Activated B cell treated with CpG ODN at 0.5 μM for 24 hours (primary cell): ENCODE results near the gene CTDSP1. TPM values are rescaled to one million over a fixed set of nuclear protein-coding genes. Genes with fewer than 3 reads are reported as not detected.

Experiments
- ATAC-seq: fragments of 200-7000 bp; cut with Tn5 transposase; one replicate; pipeline ENCODE4 v1.10.0; 2021; ENCODE audit warnings: low read depth, mild to moderate bottlenecking, moderate library complexity
- CTCF ChIA-PET: fragments of 350-600 bp; sonication (Branson Sonifier 250); formaldehyde crosslinking; loops from one replicate; lab custom pipeline; 2021; ENCODE audit warnings: antibody characterized with exemption; lab: Charles Lee
- POLR2A ChIA-PET: fragments of 350-600 bp; sonication (Branson Sonifier 250); formaldehyde crosslinking; loops from one replicate; lab custom pipeline; 2021; ENCODE audit warnings: antibody characterized with exemption; lab: Charles Lee
- DNase-seq: peaks from one replicate; pipeline ENCODE4 v3.0.0; 2022
- H3K27ac Mint-ChIP-seq: one replicate; pipeline ENCODE4 v1.8.0; 2020; ENCODE audit warnings: mixed read lengths
- H3K27me3 Mint-ChIP-seq: one replicate; pipeline ENCODE4 v1.8.0; 2021; ENCODE audit warnings: mixed read lengths
- H3K36me3 Mint-ChIP-seq: one replicate; pipeline ENCODE4 v1.8.0; 2021; ENCODE audit warnings: low read depth, mixed read lengths
- H3K4me1 Mint-ChIP-seq: one replicate; pipeline ENCODE4 v1.8.0; 2021; ENCODE audit warnings: mixed read lengths
- H3K4me3 Mint-ChIP-seq: one replicate; pipeline ENCODE4 v1.8.0; 2020; ENCODE audit warnings: mild to moderate bottlenecking, mixed read lengths
- H3K9me3 Mint-ChIP-seq: one replicate; pipeline ENCODE4 v1.8.0; 2020; ENCODE audit warnings: mixed read lengths
- intact Hi-C: fragments of 100-400 bp; cut with micrococcal nuclease; formaldehyde crosslinking; loops from one replicate; pipeline ENCODE4 v1.15.1; 2024
- total RNA-seq: library from RNA; stranded (reverse); gene quantifications from 2 replicates; pipeline ENCODE4 v1.2.3, GENCODE V29; 2022
- TF ChIP-seq, protein P1 (sequence below): fragments of 200-600 bp; IDR thresholded peaks from one replicate; pipeline ENCODE4 v1.8.0; 2022; ENCODE audit warnings: antibody characterized with exemption, mild to moderate bottlenecking

Gene CTDSP1
- total RNA-seq, 1 donor from 2014 or later, result 118 TPM

DNA sequence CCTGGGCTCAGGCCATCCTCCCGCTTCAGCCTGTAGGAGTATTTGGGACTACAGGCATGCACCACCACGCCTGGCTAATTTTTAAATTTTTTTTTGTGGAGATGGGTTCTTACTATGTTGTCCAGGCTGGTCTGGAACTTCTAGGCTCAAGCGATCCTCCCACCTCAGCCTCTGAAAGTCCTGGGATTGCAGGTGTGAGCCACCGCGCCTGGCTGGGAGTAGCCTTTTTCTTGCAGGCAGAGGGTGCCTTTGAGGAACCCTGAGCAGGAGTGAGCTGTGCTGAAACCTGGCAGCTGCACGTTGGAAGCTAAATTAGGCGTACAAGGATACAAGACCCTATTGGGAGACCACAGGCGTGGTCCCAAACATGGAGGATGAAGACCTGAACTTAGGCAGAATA lies 8.0 kb downstream of the CTDSP1 start:
- no peak for DNase-seq
- Mint-ChIP-seq H3K4me1 (peaks cover 43% of the 10 kb centered on the region), H3K36me3 (peaks cover 21% of the 10 kb centered on the region), H3K27ac (no peak overlapping the region), H3K9me3 (no peaks in the 10 kb centered on the region), H3K4me3 (no peak overlapping the region), H3K27me3 (no peaks in the 10 kb centered on the region)
- intact Hi-C loops, result loop anchor here (5.0 to 10.0 kb wide), 2 partner anchors 485 to 977 kb away; partner anchors contain the start of gene DNPEP
- ChIA-PET CTCF (no interaction called here), POLR2A (interaction anchor here (0.9 kb wide), 1 partner anchor 170 kb away, joined by 3 read pairs; no protein-coding TSS in a partner anchor)
- TF ChIP-seq, protein P1, sequence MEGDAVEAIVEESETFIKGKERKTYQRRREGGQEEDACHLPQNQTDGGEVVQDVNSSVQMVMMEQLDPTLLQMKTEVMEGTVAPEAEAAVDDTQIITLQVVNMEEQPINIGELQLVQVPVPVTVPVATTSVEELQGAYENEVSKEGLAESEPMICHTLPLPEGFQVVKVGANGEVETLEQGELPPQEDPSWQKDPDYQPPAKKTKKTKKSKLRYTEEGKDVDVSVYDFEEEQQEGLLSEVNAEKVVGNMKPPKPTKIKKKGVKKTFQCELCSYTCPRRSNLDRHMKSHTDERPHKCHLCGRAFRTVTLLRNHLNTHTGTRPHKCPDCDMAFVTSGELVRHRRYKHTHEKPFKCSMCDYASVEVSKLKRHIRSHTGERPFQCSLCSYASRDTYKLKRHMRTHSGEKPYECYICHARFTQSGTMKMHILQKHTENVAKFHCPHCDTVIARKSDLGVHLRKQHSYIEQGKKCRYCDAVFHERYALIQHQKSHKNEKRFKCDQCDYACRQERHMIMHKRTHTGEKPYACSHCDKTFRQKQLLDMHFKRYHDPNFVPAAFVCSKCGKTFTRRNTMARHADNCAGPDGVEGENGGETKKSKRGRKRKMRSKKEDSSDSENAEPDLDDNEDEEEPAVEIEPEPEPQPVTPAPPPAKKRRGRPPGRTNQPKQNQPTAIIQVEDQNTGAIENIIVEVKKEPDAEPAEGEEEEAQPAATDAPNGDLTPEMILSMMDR, result no peak
- ATAC-seq, result no peak

GRCh38 chr2:218418321-218418716 lies 18.7 kb downstream of the CTDSP1 start:
- H3K27ac Mint-ChIP-seq, result no peak overlapping the region
- H3K4me1 Mint-ChIP-seq, result no peaks in the 10 kb centered on the region
- DNase-seq (no peak), ATAC-seq (no peak)
- no peak overlapping the region for H3K4me3 Mint-ChIP-seq
- POLR2A ChIA-PET, result no interaction called here
- H3K36me3 Mint-ChIP-seq, result no peaks in the 10 kb centered on the region
- CTCF ChIA-PET, result no interaction called here
- TF ChIP-seq, protein P1, result no peak
- H3K9me3 Mint-ChIP-seq, result no peaks in the 10 kb centered on the region
- intact Hi-C loops, result no loop called here
- H3K27me3 Mint-ChIP-seq, result no peaks in the 10 kb centered on the region

DNA sequence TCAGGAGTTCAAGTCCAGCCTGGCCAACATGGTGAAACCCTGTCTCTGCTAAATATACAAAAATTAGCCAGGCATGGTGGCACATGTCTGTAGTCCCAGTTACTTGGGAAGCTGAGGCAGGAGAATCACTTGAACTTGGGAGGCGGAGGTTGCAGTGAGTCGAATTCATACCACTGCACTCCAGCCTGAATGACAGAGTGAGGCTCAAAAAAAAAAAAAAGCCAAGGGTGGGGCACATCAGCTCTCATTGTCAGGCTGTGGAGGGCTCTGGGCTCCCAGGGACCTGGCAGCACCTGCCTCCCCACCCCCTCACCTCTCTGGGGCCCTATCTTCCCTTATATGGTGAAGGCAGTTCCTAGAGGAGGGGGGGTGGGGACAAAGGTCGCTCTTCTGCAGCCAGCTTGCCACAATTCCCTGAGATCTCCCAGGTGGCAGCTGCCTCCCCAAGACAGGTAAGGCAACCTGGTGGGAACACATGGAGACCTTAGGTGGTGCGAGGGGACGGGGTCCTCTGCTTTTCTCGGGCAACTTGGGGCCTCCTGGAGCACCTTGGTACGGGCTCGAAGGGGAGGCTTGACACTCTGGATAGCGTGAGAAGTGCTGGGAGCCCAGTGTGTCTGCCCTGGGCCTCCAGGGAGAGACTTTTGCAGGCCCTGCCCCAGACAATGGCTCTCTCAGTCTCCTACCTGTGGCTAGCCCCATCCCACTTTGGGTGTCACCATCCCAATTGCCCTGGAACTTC lies 19.2 kb downstream of the CTDSP1 start, which contains the start of gene VIL1:
Gene VIL1, plus strand, starts transcription at position 407 of the 742 bp plus-strand sequence. CDS start 4,656 bp downstream, outside the sequence.
- DNase-seq (no peak), ATAC-seq (no peak)
- CTCF ChIA-PET, result no interaction called here
- POLR2A ChIA-PET, result no interaction called here
- H3K36me3 Mint-ChIP-seq, result no peaks in the 10 kb centered on the region
- no peak within 1 kb of the TSS for H3K4me3 Mint-ChIP-seq
- H3K4me1 Mint-ChIP-seq, result no peaks in the 10 kb centered on the region
- no peaks in the 10 kb centered on the region for H3K9me3 Mint-ChIP-seq
- TF ChIP-seq, protein P1, result no peak
- intact Hi-C loops, result no loop called here
- H3K27me3 Mint-ChIP-seq, result no peaks in the 10 kb centered on the region
- no peak within 1 kb of the TSS for H3K27ac Mint-ChIP-seq

GRCh38 chr2:218419630-218420216 lies 20.1 kb downstream of the CTDSP1 start:
- Mint-ChIP-seq H3K27ac (no peak overlapping the region), H3K9me3 (no peaks in the 10 kb centered on the region), H3K27me3 (no peaks in the 10 kb centered on the region), H3K36me3 (no peaks in the 10 kb centered on the region), H3K4me1 (no peaks in the 10 kb centered on the region), H3K4me3 (no peak overlapping the region)
- DNase-seq, result no peak
- ChIA-PET CTCF (no interaction called here), POLR2A (interaction anchor here (0.7 kb wide), 1 partner anchor 88 kb away, joined by 5 read pairs; no protein-coding TSS in a partner anchor)
- no peak for ATAC-seq
- intact Hi-C loops, result no loop called here
- TF ChIP-seq, protein P1, result no peak

GRCh38 chr2:218421027-218421426 lies 21.4 kb downstream of the CTDSP1 start:
- no peak overlapping the region for H3K27ac Mint-ChIP-seq

More at GRCh38 chr2:218421027-218421426, 21.4 kb downstream of the CTDSP1 start:
- ATAC-seq (no peak), DNase-seq (no peak)
- Mint-ChIP-seq H3K4me1 (no peaks in the 10 kb centered on the region), H3K9me3 (no peaks in the 10 kb centered on the region), H3K36me3 (no peaks in the 10 kb centered on the region), H3K4me3 (no peak overlapping the region), H3K27me3 (no peaks in the 10 kb centered on the region)
- TF ChIP-seq, protein P1, result no peak
- ChIA-PET POLR2A (interaction anchor here (0.7 kb wide), 2 partner anchors 56 to 488 kb away, joined by 3 to 11 read pairs; no protein-coding TSS in a partner anchor), CTCF (no interaction called here)
- intact Hi-C loops, result no loop called here
